Vagina (tissue), 2 donors: Measurements from ENCODE around the gene MLN. TPM values are rescaled to one million over a fixed set of nuclear protein-coding genes. Genes with fewer than 3 reads are reported as not detected.

ENCODE experiments used
- DNase-seq, 2 donors: peaks; one replicate each; pipeline ENCODE4 v3.0.0-alpha.2; 2017; ENCODE audit errors: extremely low spot score in 2 of 2
- H3K27ac ChIP-seq: fragments of 200-600 bp; sonication (generic); one replicate; pipeline ENCODE4 v1.5.1; 2019
- H3K27me3 ChIP-seq: fragments of 200-600 bp; sonication (generic); one replicate; pipeline ENCODE4 v1.5.1; 2019
- H3K36me3 ChIP-seq, 2 donors: fragments of 200-600 bp; sonication (generic); one replicate each; pipeline ENCODE4 v1.5.1; 2017 to 2019
- H3K4me1 ChIP-seq: fragments of 200-600 bp; sonication (generic); one replicate; pipeline ENCODE4 v1.5.1; 2019
- H3K4me3 ChIP-seq, 2 donors: fragments of 200-600 bp; sonication (generic); 1 replicate in 1 of 2; 2 replicates in 1 of 2; pipeline ENCODE4 v1.5.1; 2016 to 2019
- H3K9me3 ChIP-seq: fragments of 200-600 bp; sonication (generic); one replicate; pipeline ENCODE4 v1.5.1; 2019
- POLR2A ChIP-seq, 2 donors: fragments of 450-650 bp; IDR thresholded peaks; one replicate each; pipeline ENCODE4 v1.6.1; 2017; ENCODE audit warnings: antibody characterized with exemption in 2 of 2, mild to moderate bottlenecking in 2 of 2, moderate library complexity in 2 of 2
- POLR2AphosphoS5 ChIP-seq, 2 donors: sonication (generic); formaldehyde crosslinking; IDR thresholded peaks; one replicate each; pipeline ENCODE4 v1.9.0; 2017; ENCODE audit warnings: antibody characterized with exemption in 2 of 2, mild to moderate bottlenecking in 2 of 2, low read depth in 1 of 2; ENCODE audit not compliant: insufficient read depth in 1 of 2
- intact Hi-C: fragments of 100-400 bp; cut with DNase I; formaldehyde crosslinking; loops from one replicate; pipeline ENCODE4 v1.15.1; 2023
- total RNA-seq: library from RNA; depleted of rRNA; stranded (reverse); fragments of >200 nt; gene quantifications from one replicate; pipeline ENCODE4 v1.2.3, GENCODE V29; 2016
- TF ChIP-seq, protein P1 (sequence below), 3 experiments: fragments of 450-650 bp in 2 of 3; fragments of 200-600 bp in 1 of 3; sonication (generic) in 1 of 3; IDR thresholded peaks; one replicate each; pipeline ENCODE4 v1.5.1; 2017 to 2019; ENCODE audit warnings: antibody characterized with exemption in 3 of 3, mild to moderate bottlenecking in 2 of 3, moderate library complexity in 2 of 3

MLN gene
- total RNA-seq, 1 donor from 2014 or later, result not detected

DNA sequence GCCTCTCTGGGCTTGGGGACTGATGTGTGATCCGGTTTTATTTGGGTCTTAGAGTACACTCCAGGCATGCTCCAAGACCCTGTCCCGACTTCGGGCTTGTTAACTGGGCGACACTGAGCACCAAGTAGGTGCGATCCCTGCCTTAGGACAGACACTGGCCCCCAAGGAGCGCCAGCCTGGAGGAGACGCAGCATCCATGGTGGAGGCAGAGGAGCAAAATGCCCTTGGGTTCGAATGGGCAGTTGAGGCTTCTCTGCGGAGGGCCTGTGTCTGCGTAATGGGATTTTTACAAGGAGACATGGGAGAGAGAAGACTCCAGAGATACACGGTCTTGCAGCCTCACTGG, 14.3 kb downstream of the MLN start:
- Histone ChIP-seq H3K36me3 (peaks cover 0 to 3% of the 10 kb centered on the region in 2 donors), H3K27me3 (no peaks in the 10 kb centered on the region), H3K9me3 (no peaks in the 10 kb centered on the region), H3K4me1 (peaks cover 35% of the 10 kb centered on the region), H3K4me3 (peak overlapping the region; percentile 85 to 90), H3K27ac (peak overlapping the region; percentile 97)
- intact Hi-C loops, result no loop called here
- no peak for TF ChIP-seq POLR2A (IDR thresholded peaks at IDR 0.05)
- TF ChIP-seq, protein P1, sequence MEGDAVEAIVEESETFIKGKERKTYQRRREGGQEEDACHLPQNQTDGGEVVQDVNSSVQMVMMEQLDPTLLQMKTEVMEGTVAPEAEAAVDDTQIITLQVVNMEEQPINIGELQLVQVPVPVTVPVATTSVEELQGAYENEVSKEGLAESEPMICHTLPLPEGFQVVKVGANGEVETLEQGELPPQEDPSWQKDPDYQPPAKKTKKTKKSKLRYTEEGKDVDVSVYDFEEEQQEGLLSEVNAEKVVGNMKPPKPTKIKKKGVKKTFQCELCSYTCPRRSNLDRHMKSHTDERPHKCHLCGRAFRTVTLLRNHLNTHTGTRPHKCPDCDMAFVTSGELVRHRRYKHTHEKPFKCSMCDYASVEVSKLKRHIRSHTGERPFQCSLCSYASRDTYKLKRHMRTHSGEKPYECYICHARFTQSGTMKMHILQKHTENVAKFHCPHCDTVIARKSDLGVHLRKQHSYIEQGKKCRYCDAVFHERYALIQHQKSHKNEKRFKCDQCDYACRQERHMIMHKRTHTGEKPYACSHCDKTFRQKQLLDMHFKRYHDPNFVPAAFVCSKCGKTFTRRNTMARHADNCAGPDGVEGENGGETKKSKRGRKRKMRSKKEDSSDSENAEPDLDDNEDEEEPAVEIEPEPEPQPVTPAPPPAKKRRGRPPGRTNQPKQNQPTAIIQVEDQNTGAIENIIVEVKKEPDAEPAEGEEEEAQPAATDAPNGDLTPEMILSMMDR (IDR thresholded peaks at IDR 0.05), result no peak
- TF ChIP-seq POLR2AphosphoS5 (IDR thresholded peaks at IDR 0.05; ENCODE audit: insufficient read depth in 1 of 2, low read depth in 1 of 2), result no peak
- no peak for DNase-seq

DNA sequence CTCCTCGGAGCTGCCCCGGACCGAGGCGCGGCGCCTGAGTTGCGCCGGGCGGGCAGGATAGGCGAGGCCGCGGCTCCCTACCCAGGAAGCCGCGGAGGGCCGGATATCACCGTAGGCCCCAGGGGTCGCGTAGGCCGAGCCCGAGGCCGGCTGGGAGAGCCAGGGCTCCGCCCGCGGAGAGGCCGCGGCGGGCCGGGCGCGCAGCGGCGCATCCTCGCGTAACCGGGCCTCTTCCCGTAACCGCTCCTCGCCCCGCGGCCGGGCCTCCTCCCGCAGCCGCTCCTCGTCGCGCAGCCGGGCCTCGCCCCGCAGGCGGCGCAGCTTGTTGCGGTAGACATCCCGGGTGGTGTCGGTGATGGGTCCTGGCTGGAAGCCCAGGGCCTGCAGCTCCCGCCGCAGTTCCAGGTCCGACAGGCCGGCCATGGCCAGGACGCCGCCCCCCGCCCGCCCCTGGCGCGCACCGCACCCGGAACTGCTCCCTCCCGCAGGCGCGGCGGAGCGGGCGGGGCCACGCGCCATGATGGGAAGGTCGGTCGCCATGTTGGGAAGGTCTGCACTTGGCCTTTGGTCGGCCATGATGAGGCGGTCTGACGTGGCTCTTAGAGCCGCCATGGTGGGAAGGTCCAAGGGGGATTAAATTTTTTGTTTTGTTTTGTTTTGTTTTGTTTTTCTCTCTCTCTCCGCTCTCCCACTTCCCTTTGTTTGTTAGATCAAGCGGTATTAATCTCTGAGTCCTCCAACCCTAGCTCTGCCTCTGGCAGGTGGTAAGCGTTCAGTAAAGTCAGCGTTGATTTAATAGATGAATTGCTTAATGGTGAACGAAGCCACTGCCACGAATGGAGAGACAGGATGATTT, 14.9 kb downstream of the MLN start, which contains the start of gene LEMD2:
Gene LEMD2, minus strand, starts transcription at position 437 of the 856 bp plus-strand sequence. Its CDS starts 14 bp downstream, at position 423.
- TF ChIP-seq, protein P1 (IDR thresholded peaks at IDR 0.05), result peak in 1 of 3 experiments; percentile 34
- TF ChIP-seq POLR2A (IDR thresholded peaks at IDR 0.05), result peak; percentile 44 to 97
- TF ChIP-seq POLR2AphosphoS5 (IDR thresholded peaks at IDR 0.05; ENCODE audit: insufficient read depth in 1 of 2, low read depth in 1 of 2), result peak; percentile 74 to 84
- intact Hi-C loops, result no loop called here
- H3K27me3 ChIP-seq, result no peaks in the 10 kb centered on the region
- peak in 1 of 2 donors; percentile 93 for DNase-seq
- peak within 1 kb of the TSS; percentile 85 to 90 for H3K4me3 ChIP-seq
- peaks cover 0 to 9% of the 10 kb centered on the region in 2 donors for H3K36me3 ChIP-seq
- H3K9me3 ChIP-seq, result no peaks in the 10 kb centered on the region
- peak within 1 kb of the TSS; percentile 97 for H3K27ac ChIP-seq
- peaks cover 38% of the 10 kb centered on the region for H3K4me1 ChIP-seq

DNA sequence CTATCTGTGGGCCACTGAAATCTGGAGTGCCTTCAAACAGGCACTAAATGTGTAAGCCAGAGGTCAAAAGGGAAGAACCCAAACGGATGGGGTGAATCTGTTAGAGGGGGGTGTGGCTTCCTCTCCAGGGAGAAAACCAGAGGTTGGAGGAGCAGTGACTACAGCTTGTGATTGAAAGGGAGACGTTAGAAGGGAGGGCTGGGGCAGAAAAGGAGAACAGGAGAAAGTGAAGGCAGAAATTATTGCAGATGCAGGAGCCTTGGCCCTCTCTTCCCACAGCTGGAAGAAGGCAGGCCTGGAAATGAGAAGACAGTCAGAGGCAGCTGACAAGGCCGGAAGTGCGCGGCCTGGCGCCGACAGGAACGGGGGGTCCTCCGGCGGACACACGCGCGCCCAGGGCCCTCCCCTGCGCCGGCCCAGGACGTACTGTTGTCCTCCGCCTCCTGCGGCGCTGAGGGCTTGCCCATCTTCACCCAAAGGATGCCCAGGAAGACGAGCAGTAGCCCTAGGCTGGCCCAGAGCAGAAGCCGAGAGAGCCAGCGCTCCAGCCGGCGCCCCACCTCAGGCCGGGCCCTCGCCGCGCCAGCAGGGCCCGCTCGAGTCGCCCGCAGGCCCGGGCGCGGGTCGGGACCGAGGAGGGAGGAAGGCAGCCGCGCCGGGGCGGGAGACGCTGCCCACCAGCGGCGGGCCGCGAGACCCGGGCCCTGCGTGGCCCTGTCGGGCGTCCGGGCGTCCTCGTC, 15.7 kb downstream of the MLN start:
- H3K36me3 ChIP-seq, result peaks cover 0 to 17% of the 10 kb centered on the region in 2 donors
- intact Hi-C loops, result no loop called here
- TF ChIP-seq POLR2A (IDR thresholded peaks at IDR 0.05) (peak in 1 of 2 donors; percentile 67), POLR2AphosphoS5 (IDR thresholded peaks at IDR 0.05; ENCODE audit: insufficient read depth in 1 of 2, low read depth in 1 of 2) (peak; percentile 52 to 89)
- TF ChIP-seq, protein P1 (IDR thresholded peaks at IDR 0.05), result no peak
- H3K27me3 ChIP-seq, result no peaks in the 10 kb centered on the region
- peak in 1 of 2 donors; percentile 92 for DNase-seq
- H3K9me3 ChIP-seq, result no peaks in the 10 kb centered on the region
- H3K4me1 ChIP-seq, result peaks cover 38% of the 10 kb centered on the region
- H3K4me3 ChIP-seq, result peak overlapping the region; percentile 85 to 90
- H3K27ac ChIP-seq, result peak overlapping the region; percentile 97

DNA sequence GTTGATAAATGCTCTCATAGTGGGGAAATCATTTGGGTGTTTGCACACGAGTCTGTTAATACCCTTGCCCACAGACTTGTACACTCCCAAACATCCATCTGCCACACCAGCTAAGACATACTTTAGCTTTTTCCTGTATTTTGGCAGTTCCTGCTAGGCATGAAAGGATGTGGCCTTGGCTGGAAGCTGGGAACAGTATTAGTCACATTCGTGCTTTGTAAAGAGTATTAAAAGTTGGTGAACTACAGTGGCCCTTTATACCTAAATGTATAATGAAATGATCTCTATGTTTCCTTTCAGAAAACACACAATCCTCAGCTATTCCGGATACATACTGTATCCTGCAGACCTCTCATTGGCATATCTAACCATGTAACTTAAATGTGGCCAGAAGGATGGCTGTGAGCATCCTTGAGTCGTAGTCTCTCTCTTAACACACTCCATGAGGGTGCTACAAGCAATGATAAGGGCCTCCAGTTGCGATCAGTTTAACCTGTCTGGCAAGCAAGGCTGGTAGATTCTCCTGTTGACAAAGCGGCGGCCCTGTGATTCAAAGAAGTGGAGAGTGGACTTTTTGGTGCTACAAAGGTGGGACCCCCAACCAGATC, 16.4 kb downstream of the MLN start:
- intact Hi-C loops, result no loop called here
- Histone ChIP-seq H3K36me3 (peaks cover 0 to 24% of the 10 kb centered on the region in 2 donors), H3K9me3 (no peaks in the 10 kb centered on the region), H3K4me3 (peak overlapping the region; percentile 85 to 90), H3K4me1 (peaks cover 38% of the 10 kb centered on the region), H3K27ac (peak overlapping the region; percentile 97), H3K27me3 (no peaks in the 10 kb centered on the region)
- no peak for DNase-seq
- TF ChIP-seq POLR2AphosphoS5 (IDR thresholded peaks at IDR 0.05; ENCODE audit: insufficient read depth in 1 of 2, low read depth in 1 of 2), result no peak
- TF ChIP-seq POLR2A (IDR thresholded peaks at IDR 0.05), result no peak
- TF ChIP-seq, protein P1 (IDR thresholded peaks at IDR 0.05), result no peak
